K562 (cell line): ENCODE measurements around the gene UBE2E1. TPM values are rescaled to one million over a fixed set of nuclear protein-coding genes. Genes with fewer than 3 reads are reported as not detected.

Experiments used
- ATF3 ChIP-seq, 2 experiments: fragments of 450-650 bp in 1 of 2; sonication (generic) in 1 of 2; formaldehyde crosslinking in 1 of 2; IDR thresholded peaks in 1 of 2; conservative IDR thresholded peaks in 1 of 2; 2 replicates each; pipeline versions ENCODE4 v1.6.1 to v1.8.1; 2016 to 2023; ENCODE audit warnings: mild to moderate bottlenecking in 2 of 2, moderate library complexity in 2 of 2, inconsistent platforms in 1 of 2, missing genetic modification reagents in 1 of 2
- ATF7 ChIP-seq: fragments of 450-650 bp; IDR thresholded peaks from 2 replicates; pipeline ENCODE4 v1.7.1; 2014; ENCODE audit warnings: mild to moderate bottlenecking, moderate library complexity
- BRD9 ChIP-seq: fragments of 450-650 bp; IDR thresholded peaks from 2 replicates; pipeline ENCODE4 v1.6.1; 2018; ENCODE audit warnings: low read depth; ENCODE audit not compliant: partially characterized antibody
- CUX1 ChIP-seq: fragments of 200-800 bp; sonication (Bioruptor generic); IDR thresholded peaks from 2 replicates; pipeline ENCODE4 v1.6.1; 2016; ENCODE audit warnings: missing genetic modification characterization, missing compliant biosample characterization
- E2F4 ChIP-seq: sonication (generic); formaldehyde crosslinking; IDR thresholded peaks from 2 replicates; pipeline ENCODE4 v1.8.0; 2022; ENCODE audit warnings: mild to moderate bottlenecking, low read depth, missing genetic modification reagents
- ELF4 ChIP-seq: fragments of 450-650 bp; formaldehyde crosslinking; IDR thresholded peaks from 2 replicates; pipeline ENCODE4 v1.4.0; 2022; ENCODE audit warnings: missing genetic modification characterization
- GABPA ChIP-seq: fragments of 200-800 bp; sonication (Bioruptor generic); conservative IDR thresholded peaks from 2 replicates; pipeline ENCODE4 v1.6.1; 2016; ENCODE audit warnings: low read depth, missing genetic modification characterization, missing compliant biosample characterization
- HDAC8 ChIP-seq: fragments of 450-650 bp; IDR thresholded peaks from 2 replicates; pipeline ENCODE4 v1.6.1; 2016; ENCODE audit warnings: mild to moderate bottlenecking, missing genetic modification characterization, moderate library complexity, missing compliant biosample characterization
- HDGF ChIP-seq: fragments of 450-650 bp; IDR thresholded peaks from 2 replicates; pipeline ENCODE4 v1.6.1; 2016
- KAT8 ChIP-seq: fragments of 450-650 bp; IDR thresholded peaks from 2 replicates; pipeline ENCODE4 v1.6.1; 2016; ENCODE audit warnings: low read depth, mild to moderate bottlenecking
- POLR2A ChIP-seq: fragments of 450-650 bp; conservative IDR thresholded peaks from 2 replicates; pipeline ENCODE4 v1.6.1; 2016
- PYGO2 ChIP-seq: fragments of 450-650 bp; IDR thresholded peaks from 2 replicates; pipeline ENCODE4 v1.6.1; 2016; ENCODE audit warnings: mild to moderate bottlenecking, missing genetic modification characterization, moderate library complexity, missing compliant biosample characterization
- SIX5 ChIP-seq, 2 experiments: IDR thresholded peaks; 2 replicates each; pipeline ENCODE4 v1.6.1; 2011; ENCODE audit warnings: low read length in 2 of 2, borderline replicate concordance in 1 of 2, low read depth in 1 of 2, mild to moderate bottlenecking in 1 of 2, moderate library complexity in 1 of 2; ENCODE audit not compliant: insufficient read depth in 1 of 2
- ZBTB12 ChIP-seq: fragments of 250-450 bp; sonication (Bioruptor Pico); IDR thresholded peaks from 2 replicates; pipeline ENCODE4 v1.4.0; 2020
- ZFP30 ChIP-seq: fragments of 250-450 bp; sonication (Bioruptor Pico); IDR thresholded peaks from 2 replicates; pipeline ENCODE4 v1.8.0; 2022; ENCODE audit warnings: moderate library complexity, mild to moderate bottlenecking, inconsistent platforms, borderline replicate concordance
- ZNF263 ChIP-seq: sonication (generic); formaldehyde crosslinking; IDR thresholded peaks from 2 replicates; pipeline ENCODE4 v1.8.0; 2022; ENCODE audit warnings: mild to moderate bottlenecking, missing genetic modification reagents, borderline replicate concordance
- ZNF644 ChIP-seq: fragments of 200-800 bp; sonication (Bioruptor generic); IDR thresholded peaks from 2 replicates; pipeline ENCODE4 v1.6.1; 2016; ENCODE audit warnings: low read depth, missing genetic modification characterization, missing compliant biosample characterization
- ZNF655 ChIP-seq: fragments of 250-450 bp; sonication (Bioruptor Pico); IDR thresholded peaks from 2 replicates; pipeline ENCODE4 v1.5.0; 2021
- ZNF780A ChIP-seq: fragments of 250-450 bp; sonication (Bioruptor Pico); IDR thresholded peaks from 2 replicates; pipeline ENCODE4 v1.5.0; 2021; ENCODE audit warnings: mild to moderate bottlenecking
- polyA plus RNA-seq, 8 experiments: library from polyadenylated mRNA; depleted of rRNA in 4 of 8; stranded (reverse) in 5 of 8; unstranded in 3 of 8; fragments of >200 nt; fragmentation: Nextera tagmentation in 2 of 8; fragmentation: Illumina TruSeq in 1 of 8; extraction: Ambion mirVana in 2 of 8; extraction: Trizol in 1 of 8; gene quantifications; 2 replicates each; pipeline versions ENCODE4 v1.2.1 to v1.2.3, GENCODE V29; 2011 to 2014; ENCODE audit warnings: inconsistent platforms in 1 of 8, missing spikeins in 1 of 8
- total RNA-seq, 7 experiments: library from RNA; depleted of rRNA in 6 of 7; stranded (reverse); fragments of >200 nt in 6 of 7; fragmentation: Illumina TruSeq in 2 of 7; extraction: Trizol in 2 of 7; gene quantifications; 2 replicates each; pipeline versions ENCODE4 v1.2.1 to v1.2.3, GENCODE V29; 2011 to 2021; ENCODE audit warnings: low replicate concordance in 1 of 7

UBE2E1 gene
- total and polyA plus RNA-seq, 9 of the 15 experiments (the other 6 are each of a cell fraction or from before 2014, with no cell fraction given): 54.4 to 294 (median 165) TPM

GRCh38 chr3:23915537-23916108 lies 109.9 kb downstream of the UBE2E1 start (continued):
- TF ChIP-seq ZFP30 (CRISPR knock-in tag): no peak
- no peak for TF ChIP-seq ZNF780A (CRISPR knock-in tag)
- no peak for TF ChIP-seq E2F4
- no peak for TF ChIP-seq SIX5 (IDR thresholded peaks at IDR 0.05; ENCODE audit: borderline replicate concordance in 1 of 2, insufficient read depth in 1 of 2, low read depth in 1 of 2, low read length in 2 of 2)
- TF ChIP-seq ZNF655 (CRISPR knock-in tag): no peak
- no peak for TF ChIP-seq ZNF263
- TF ChIP-seq CUX1 (CRISPR knock-in tag): no peak
- TF ChIP-seq KAT8: no peak
- peak; percentile 77 for TF ChIP-seq BRD9
- TF ChIP-seq ELF4 (CRISPR knock-in tag): no peak
- TF ChIP-seq GABPA (tag): no peak
- peak; percentile 29 for TF ChIP-seq ATF3 (IDR thresholded peaks at IDR 0.05)
- TF ChIP-seq ATF3 (CRISPR knock-in tag; conservative IDR thresholded peaks at IDR 0.05): no peak
- TF ChIP-seq HDGF: peak; percentile 85; the same call in 1 of the 2 replicates
- TF ChIP-seq POLR2A: no peak
- no peak for TF ChIP-seq ZBTB12 (CRISPR knock-in tag)
- TF ChIP-seq HDAC8 (tag): no peak
- TF ChIP-seq PYGO2 (tag): no peak
- TF ChIP-seq ZNF644 (tag): no peak
- TF ChIP-seq ATF7: 0 out of 2 replicates have a peak, but pooled peaks have one; percentile 44
